Measurements from ENCODE around the gene MAP2. TPM values are rescaled to one million over a fixed set of nuclear protein-coding genes. Genes with fewer than 3 reads are reported as not detected.

The MAP2 gene
- total and polyA plus RNA-seq, 2 of the 8 experiments (the other 6 are each of a cell fraction or from before 2014, with no cell fraction given): 5.9 to 9.4 TPM

- TF ChIP-seq, protein P1, sequence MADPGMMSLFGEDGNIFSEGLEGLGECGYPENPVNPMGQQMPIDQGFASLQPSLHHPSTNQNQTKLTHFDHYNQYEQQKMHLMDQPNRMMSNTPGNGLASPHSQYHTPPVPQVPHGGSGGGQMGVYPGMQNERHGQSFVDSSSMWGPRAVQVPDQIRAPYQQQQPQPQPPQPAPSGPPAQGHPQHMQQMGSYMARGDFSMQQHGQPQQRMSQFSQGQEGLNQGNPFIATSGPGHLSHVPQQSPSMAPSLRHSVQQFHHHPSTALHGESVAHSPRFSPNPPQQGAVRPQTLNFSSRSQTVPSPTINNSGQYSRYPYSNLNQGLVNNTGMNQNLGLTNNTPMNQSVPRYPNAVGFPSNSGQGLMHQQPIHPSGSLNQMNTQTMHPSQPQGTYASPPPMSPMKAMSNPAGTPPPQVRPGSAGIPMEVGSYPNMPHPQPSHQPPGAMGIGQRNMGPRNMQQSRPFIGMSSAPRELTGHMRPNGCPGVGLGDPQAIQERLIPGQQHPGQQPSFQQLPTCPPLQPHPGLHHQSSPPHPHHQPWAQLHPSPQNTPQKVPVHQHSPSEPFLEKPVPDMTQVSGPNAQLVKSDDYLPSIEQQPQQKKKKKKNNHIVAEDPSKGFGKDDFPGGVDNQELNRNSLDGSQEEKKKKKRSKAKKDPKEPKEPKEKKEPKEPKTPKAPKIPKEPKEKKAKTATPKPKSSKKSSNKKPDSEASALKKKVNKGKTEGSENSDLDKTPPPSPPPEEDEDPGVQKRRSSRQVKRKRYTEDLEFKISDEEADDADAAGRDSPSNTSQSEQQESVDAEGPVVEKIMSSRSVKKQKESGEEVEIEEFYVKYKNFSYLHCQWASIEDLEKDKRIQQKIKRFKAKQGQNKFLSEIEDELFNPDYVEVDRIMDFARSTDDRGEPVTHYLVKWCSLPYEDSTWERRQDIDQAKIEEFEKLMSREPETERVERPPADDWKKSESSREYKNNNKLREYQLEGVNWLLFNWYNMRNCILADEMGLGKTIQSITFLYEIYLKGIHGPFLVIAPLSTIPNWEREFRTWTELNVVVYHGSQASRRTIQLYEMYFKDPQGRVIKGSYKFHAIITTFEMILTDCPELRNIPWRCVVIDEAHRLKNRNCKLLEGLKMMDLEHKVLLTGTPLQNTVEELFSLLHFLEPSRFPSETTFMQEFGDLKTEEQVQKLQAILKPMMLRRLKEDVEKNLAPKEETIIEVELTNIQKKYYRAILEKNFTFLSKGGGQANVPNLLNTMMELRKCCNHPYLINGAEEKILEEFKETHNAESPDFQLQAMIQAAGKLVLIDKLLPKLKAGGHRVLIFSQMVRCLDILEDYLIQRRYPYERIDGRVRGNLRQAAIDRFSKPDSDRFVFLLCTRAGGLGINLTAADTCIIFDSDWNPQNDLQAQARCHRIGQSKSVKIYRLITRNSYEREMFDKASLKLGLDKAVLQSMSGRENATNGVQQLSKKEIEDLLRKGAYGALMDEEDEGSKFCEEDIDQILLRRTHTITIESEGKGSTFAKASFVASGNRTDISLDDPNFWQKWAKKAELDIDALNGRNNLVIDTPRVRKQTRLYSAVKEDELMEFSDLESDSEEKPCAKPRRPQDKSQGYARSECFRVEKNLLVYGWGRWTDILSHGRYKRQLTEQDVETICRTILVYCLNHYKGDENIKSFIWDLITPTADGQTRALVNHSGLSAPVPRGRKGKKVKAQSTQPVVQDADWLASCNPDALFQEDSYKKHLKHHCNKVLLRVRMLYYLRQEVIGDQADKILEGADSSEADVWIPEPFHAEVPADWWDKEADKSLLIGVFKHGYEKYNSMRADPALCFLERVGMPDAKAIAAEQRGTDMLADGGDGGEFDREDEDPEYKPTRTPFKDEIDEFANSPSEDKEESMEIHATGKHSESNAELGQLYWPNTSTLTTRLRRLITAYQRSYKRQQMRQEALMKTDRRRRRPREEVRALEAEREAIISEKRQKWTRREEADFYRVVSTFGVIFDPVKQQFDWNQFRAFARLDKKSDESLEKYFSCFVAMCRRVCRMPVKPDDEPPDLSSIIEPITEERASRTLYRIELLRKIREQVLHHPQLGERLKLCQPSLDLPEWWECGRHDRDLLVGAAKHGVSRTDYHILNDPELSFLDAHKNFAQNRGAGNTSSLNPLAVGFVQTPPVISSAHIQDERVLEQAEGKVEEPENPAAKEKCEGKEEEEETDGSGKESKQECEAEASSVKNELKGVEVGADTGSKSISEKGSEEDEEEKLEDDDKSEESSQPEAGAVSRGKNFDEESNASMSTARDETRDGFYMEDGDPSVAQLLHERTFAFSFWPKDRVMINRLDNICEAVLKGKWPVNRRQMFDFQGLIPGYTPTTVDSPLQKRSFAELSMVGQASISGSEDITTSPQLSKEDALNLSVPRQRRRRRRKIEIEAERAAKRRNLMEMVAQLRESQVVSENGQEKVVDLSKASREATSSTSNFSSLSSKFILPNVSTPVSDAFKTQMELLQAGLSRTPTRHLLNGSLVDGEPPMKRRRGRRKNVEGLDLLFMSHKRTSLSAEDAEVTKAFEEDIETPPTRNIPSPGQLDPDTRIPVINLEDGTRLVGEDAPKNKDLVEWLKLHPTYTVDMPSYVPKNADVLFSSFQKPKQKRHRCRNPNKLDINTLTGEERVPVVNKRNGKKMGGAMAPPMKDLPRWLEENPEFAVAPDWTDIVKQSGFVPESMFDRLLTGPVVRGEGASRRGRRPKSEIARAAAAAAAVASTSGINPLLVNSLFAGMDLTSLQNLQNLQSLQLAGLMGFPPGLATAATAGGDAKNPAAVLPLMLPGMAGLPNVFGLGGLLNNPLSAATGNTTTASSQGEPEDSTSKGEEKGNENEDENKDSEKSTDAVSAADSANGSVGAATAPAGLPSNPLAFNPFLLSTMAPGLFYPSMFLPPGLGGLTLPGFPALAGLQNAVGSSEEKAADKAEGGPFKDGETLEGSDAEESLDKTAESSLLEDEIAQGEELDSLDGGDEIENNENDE (IDR thresholded peaks at IDR 0.05; ENCODE audit: insufficient replicate concordance, low read length): no peak
- no peak for TF ChIP-seq RXRA (IDR thresholded peaks at IDR 0.05; ENCODE audit: insufficient read depth, low read depth, low read length)
- TF ChIP-seq EGR1 (IDR thresholded peaks at IDR 0.05; ENCODE audit: borderline replicate concordance, low read depth, low read length): no peak
- TF ChIP-seq RFX5 (IDR thresholded peaks at IDR 0.05; ENCODE audit: borderline replicate concordance, low read depth, low read length): no peak
- TF ChIP-seq, protein P2, sequence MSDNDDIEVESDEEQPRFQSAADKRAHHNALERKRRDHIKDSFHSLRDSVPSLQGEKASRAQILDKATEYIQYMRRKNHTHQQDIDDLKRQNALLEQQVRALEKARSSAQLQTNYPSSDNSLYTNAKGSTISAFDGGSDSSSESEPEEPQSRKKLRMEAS (IDR thresholded peaks at IDR 0.05): no peak
- no peak for TF ChIP-seq E2F6 (IDR thresholded peaks at IDR 0.05)
- no peak for TF ChIP-seq NANOG (IDR thresholded peaks at IDR 0.05; ENCODE audit: insufficient read depth, low read depth, low read length, poor library complexity, severe bottlenecking)
- TF ChIP-seq HDAC6 (IDR thresholded peaks at IDR 0.05; ENCODE audit: low read depth, low read length): no peak
- TF ChIP-seq CBX5 (IDR thresholded peaks at IDR 0.05; ENCODE audit: low read depth, low read length): no peak
- no peak for TF ChIP-seq EP300 (IDR thresholded peaks at IDR 0.05; ENCODE audit: borderline replicate concordance in 1 of 2, low read depth in 2 of 2, low read length in 2 of 2)
These were observed 105.7 kb downstream of the MAP2 start (continued) for GRCh38 chr2:209529579-209529978.

Data from H1 (cell line).